ENCODE results near the gene COX6B2. TPM values are rescaled to one million over a fixed set of nuclear protein-coding genes. Genes with fewer than 3 reads are reported as not detected.

COX6B2 gene
- total RNA-seq, 2 experiments from 2014 or later, result not detected

- no TSS peak for BruUV-seq (replicated peaks)
- no peak overlapping the region for H3K4me2 ChIP-seq (ENCODE audit: low read length)
- DNase-seq (ENCODE audit: low spot score), result no peak
- no peaks in the 10 kb centered on the region for H3K9me3 ChIP-seq (ENCODE audit: low read length)
- H3K4me3 ChIP-seq (ENCODE audit: low read depth, low read length, poor library complexity, severe bottlenecking), result no peak overlapping the region
- ChIA-PET CTCF (ENCODE audit: unreplicated experiment) (no interaction called here), POLR2A (no interaction called here)
- intact Hi-C loops (cut with micrococcal nuclease; ENCODE audit: unreplicated experiment), result no loop called here
- peaks cover 11% of the 10 kb centered on the region for H3K4me1 ChIP-seq (ENCODE audit: insufficient read depth, low read length, poor library complexity, severe bottlenecking)
- H3K79me2 ChIP-seq (ENCODE audit: insufficient read depth, low read depth, low read length), result no peaks in the 10 kb centered on the region
- TF ChIP-seq CTCF (conservative IDR thresholded peaks at IDR 0.05; ENCODE audit: low read length) (no peak), EZH2phosphoT487 (IDR thresholded peaks at IDR 0.05; ENCODE audit: borderline replicate concordance, low read depth, low read length) (no peak)
- no peaks in the 10 kb centered on the region for H4K20me1 ChIP-seq (ENCODE audit: insufficient read depth, low read length)
- no peaks in the 10 kb centered on the region for H3K9me2 ChIP-seq (ENCODE audit: insufficient read depth, low read length)
- H2AFZ ChIP-seq (ENCODE audit: low read length), result no peak overlapping the region
- H3K36me3 ChIP-seq (ENCODE audit: insufficient read depth, low read length), result no peaks in the 10 kb centered on the region
- no peak overlapping the region for H3K27ac ChIP-seq (ENCODE audit: low read depth, low read length, poor library complexity, severe bottlenecking)
Observed at GRCh38 chr19:55324662-55325061, 29.9 kb downstream of the COX6B2 start.

GRCh38 chr19:55322204-55322885 lies 32.2 kb downstream of the COX6B2 start:
- ChIA-PET CTCF (ENCODE audit: unreplicated experiment) (no interaction called here), POLR2A (interaction anchor here (0.9 kb wide), 1 partner anchor 17 kb away, joined by 3 read pairs; the partner anchor contains the start of gene KMT5C)
- H3K36me3 ChIP-seq (ENCODE audit: insufficient read depth, low read length), result no peaks in the 10 kb centered on the region
- H3K9me3 ChIP-seq (ENCODE audit: low read length), result no peaks in the 10 kb centered on the region
- H3K4me3 ChIP-seq (ENCODE audit: low read depth, low read length, poor library complexity, severe bottlenecking), result no peak overlapping the region
- BruUV-seq (replicated peaks), result no TSS peak
- DNase-seq (ENCODE audit: low spot score), result no peak
- H3K27ac ChIP-seq (ENCODE audit: low read depth, low read length, poor library complexity, severe bottlenecking), result no peak overlapping the region
- no peak overlapping the region for H2AFZ ChIP-seq (ENCODE audit: low read length)
- no peaks in the 10 kb centered on the region for H3K9me2 ChIP-seq (ENCODE audit: insufficient read depth, low read length)
- no peak overlapping the region for H3K4me2 ChIP-seq (ENCODE audit: low read length)
- H4K20me1 ChIP-seq (ENCODE audit: insufficient read depth, low read length), result no peaks in the 10 kb centered on the region
- intact Hi-C loops (cut with micrococcal nuclease; ENCODE audit: unreplicated experiment), result no loop called here
- TF ChIP-seq CTCF (conservative IDR thresholded peaks at IDR 0.05; ENCODE audit: low read length), result no peak
- TF ChIP-seq EZH2phosphoT487 (IDR thresholded peaks at IDR 0.05; ENCODE audit: borderline replicate concordance, low read depth, low read length), result no peak
- peaks cover 11% of the 10 kb centered on the region for H3K4me1 ChIP-seq (ENCODE audit: insufficient read depth, low read length, poor library complexity, severe bottlenecking)
- H3K79me2 ChIP-seq (ENCODE audit: insufficient read depth, low read depth, low read length), result no peaks in the 10 kb centered on the region

GRCh38 chr19:55321466-55322137 lies 32.9 kb downstream of the COX6B2 start:
- POLR2A ChIA-PET, result interaction anchor here (0.9 kb wide), 1 partner anchor 18 kb away, joined by 3 read pairs; the partner anchor contains the start of gene KMT5C
- TF ChIP-seq CTCF (conservative IDR thresholded peaks at IDR 0.05; ENCODE audit: low read length) (no peak), EZH2phosphoT487 (IDR thresholded peaks at IDR 0.05; ENCODE audit: borderline replicate concordance, low read depth, low read length) (no peak)
- intact Hi-C loops (cut with micrococcal nuclease; ENCODE audit: unreplicated experiment), result no loop called here
- Histone ChIP-seq H3K79me2 (ENCODE audit: insufficient read depth, low read depth, low read length) (no peaks in the 10 kb centered on the region), H3K4me2 (ENCODE audit: low read length) (no peak overlapping the region), H3K4me3 (ENCODE audit: low read depth, low read length, poor library complexity, severe bottlenecking) (no peak overlapping the region), H3K9me2 (ENCODE audit: insufficient read depth, low read length) (no peaks in the 10 kb centered on the region), H3K9me3 (ENCODE audit: low read length) (no peaks in the 10 kb centered on the region), H3K4me1 (ENCODE audit: insufficient read depth, low read length, poor library complexity, severe bottlenecking) (peaks cover 11% of the 10 kb centered on the region), H3K36me3 (ENCODE audit: insufficient read depth, low read length) (no peaks in the 10 kb centered on the region), H4K20me1 (ENCODE audit: insufficient read depth, low read length) (no peaks in the 10 kb centered on the region), H3K27ac (ENCODE audit: low read depth, low read length, poor library complexity, severe bottlenecking) (no peak overlapping the region), H2AFZ (ENCODE audit: low read length) (no peak overlapping the region)
- DNase-seq (ENCODE audit: low spot score), result no peak
- CTCF ChIA-PET (ENCODE audit: unreplicated experiment), result no interaction called here
- no TSS peak for BruUV-seq (replicated peaks)

All from OCI-LY7 (cell line).